ENCODE measurements around the gene DUSP9. TPM values are rescaled to one million over a fixed set of nuclear protein-coding genes. Genes with fewer than 3 reads are reported as not detected.

DUSP9 gene
- total and polyA plus RNA-seq, 3 donors from 2014 or later, result 2.5 to 10.2 (median 6.2) TPM

DNA sequence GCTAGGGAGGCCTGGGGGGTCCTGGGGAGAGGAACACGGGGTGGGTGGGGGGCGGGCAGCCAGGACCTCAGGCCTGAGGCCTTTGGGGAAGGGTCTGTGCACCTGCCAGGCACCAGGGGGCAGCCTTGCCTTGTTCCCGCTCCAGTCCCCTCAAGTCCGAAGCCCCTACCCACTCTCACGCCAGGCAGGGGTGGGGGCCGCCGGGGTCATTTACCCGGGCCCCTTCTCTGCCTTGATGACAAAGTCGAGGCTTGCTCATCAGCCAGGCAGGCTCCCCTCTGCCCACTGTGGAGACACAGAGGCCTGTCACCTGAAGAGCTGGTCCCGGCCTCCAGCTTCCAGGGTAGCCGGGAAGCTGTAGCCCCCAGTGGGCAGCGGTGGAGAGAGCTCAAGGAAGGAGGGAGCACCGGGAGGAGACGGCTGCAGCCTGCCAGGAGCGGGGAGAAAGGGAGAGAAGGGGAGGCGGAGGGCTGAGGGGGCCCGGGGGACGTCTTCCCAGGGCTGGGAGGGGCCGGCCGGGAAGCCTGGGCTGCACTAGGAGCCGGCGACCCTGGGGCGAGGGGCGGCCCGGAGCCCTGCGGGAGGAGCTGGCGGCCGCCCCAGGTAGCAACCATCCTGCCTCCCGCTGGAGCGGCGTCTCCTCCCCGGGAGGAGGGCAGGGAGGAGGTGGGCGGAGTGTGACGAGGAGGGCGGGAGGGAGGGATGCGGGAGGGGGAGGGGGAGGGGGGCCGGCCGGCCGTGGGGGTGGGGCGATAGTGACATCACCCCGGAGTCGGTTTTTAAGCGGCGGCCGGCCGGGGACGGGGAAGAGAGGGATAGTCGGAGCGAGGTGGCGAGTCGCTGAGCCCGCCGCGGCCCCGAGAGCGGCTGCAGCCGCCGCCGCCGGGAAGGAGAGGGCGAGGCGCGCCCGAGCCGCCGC, 40.4 kb downstream of the DUSP9 start, which contains the start of gene SLC6A8:
Gene SLC6A8 (plus strand): TSS at position 806 of the 919 bp plus-strand sequence. CDS start 649 bp downstream, outside the sequence.
- no peak for TF ChIP-seq POLR2A (IDR thresholded peaks at IDR 0.05)
- TF ChIP-seq, protein P1, sequence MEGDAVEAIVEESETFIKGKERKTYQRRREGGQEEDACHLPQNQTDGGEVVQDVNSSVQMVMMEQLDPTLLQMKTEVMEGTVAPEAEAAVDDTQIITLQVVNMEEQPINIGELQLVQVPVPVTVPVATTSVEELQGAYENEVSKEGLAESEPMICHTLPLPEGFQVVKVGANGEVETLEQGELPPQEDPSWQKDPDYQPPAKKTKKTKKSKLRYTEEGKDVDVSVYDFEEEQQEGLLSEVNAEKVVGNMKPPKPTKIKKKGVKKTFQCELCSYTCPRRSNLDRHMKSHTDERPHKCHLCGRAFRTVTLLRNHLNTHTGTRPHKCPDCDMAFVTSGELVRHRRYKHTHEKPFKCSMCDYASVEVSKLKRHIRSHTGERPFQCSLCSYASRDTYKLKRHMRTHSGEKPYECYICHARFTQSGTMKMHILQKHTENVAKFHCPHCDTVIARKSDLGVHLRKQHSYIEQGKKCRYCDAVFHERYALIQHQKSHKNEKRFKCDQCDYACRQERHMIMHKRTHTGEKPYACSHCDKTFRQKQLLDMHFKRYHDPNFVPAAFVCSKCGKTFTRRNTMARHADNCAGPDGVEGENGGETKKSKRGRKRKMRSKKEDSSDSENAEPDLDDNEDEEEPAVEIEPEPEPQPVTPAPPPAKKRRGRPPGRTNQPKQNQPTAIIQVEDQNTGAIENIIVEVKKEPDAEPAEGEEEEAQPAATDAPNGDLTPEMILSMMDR (IDR thresholded peaks at IDR 0.05), result no peak
- peak within 1 kb of the TSS; percentile 40 to 54 for H3K4me3 ChIP-seq
- H3K4me1 ChIP-seq, result no peaks in the 10 kb centered on the region
- H3K27me3 ChIP-seq, result no peaks in the 10 kb centered on the region
- WGBS, 2 donors, result 7% methylated on average over 19 of the region's 66 CpGs; no CpG with 5 or more reads in 1 of the 2 donors
- peak; percentile 73 for DNase-seq
- no peaks in the 10 kb centered on the region for H3K36me3 ChIP-seq (ENCODE audit: low read depth, missing control alignments)
- H3K27ac ChIP-seq, result peak within 1 kb of the TSS; percentile 56 to 68
- H3K9me3 ChIP-seq, result no peaks in the 10 kb centered on the region
- intact Hi-C loops (cut with DNase I; ENCODE audit: low total_unique reads), result no loop called here

- TF ChIP-seq, protein P1 (IDR thresholded peaks at IDR 0.05), result no peak
- TF ChIP-seq POLR2A (IDR thresholded peaks at IDR 0.05), result no peak
- no CpG with 5 or more reads among the region's 69 CpGs for WGBS, 2 donors
- intact Hi-C loops (cut with DNase I; ENCODE audit: low total_unique reads), result no loop called here
- Histone ChIP-seq H3K27me3 (no peaks in the 10 kb centered on the region), H3K36me3 (ENCODE audit: low read depth, missing control alignments) (no peaks in the 10 kb centered on the region), H3K4me3 (no peak overlapping the region), H3K9me3 (no peaks in the 10 kb centered on the region), H3K4me1 (no peaks in the 10 kb centered on the region), H3K27ac (no peak overlapping the region)
- DNase-seq, result no peak
Measured at GRCh38 chrX:153688071-153688470, 41.1 kb downstream of the DUSP9 start.

- TF ChIP-seq, protein P1 (IDR thresholded peaks at IDR 0.05), result no peak
- no peak for TF ChIP-seq POLR2A (IDR thresholded peaks at IDR 0.05)
- no peak overlapping the region for H3K27ac ChIP-seq
Measured at GRCh38 chrX:153688506-153688905, 41.5 kb downstream of the DUSP9 start.

DNA sequence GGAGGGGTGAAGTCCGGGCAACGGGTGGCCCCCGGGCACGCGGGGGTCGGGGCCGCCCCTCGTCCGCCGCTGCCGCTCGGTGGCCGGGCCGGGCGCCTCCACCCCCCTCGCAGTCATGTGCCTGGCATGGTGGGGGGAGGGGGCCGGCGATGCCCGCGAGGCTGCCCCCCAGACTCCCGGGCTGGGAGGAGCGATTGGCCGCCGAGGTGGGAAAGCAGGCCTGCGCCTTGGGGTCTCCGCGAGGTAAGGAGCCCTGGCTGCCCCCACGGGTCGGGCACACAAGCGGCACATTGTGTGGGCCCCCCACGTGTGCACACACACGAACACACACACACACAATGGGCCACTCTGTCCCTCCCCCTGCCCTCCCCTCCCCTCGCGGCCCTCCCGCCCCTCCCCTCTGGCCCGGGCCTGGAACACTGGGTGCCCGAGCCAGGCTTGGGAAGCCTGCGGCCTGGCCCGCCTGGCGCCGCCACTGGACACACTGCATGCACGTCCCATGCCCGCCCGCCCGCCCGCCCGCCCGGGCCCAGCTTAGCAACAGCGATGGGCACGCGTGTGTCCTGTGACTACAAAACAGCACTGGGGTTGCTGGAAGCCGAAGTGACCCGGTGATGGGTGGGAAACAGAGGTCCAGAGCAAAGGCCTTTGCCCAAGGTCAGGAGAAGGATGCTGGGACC, 42.0 kb downstream of the DUSP9 start:
- intact Hi-C loops (cut with DNase I; ENCODE audit: low total_unique reads), result no loop called here

More at GRCh38 chrX:153688506-153688905, 41.5 kb downstream of the DUSP9 start:
- no peak for DNase-seq
- intact Hi-C loops (cut with DNase I; ENCODE audit: low total_unique reads), result no loop called here
- Histone ChIP-seq H3K9me3 (no peaks in the 10 kb centered on the region), H3K36me3 (ENCODE audit: low read depth, missing control alignments) (no peaks in the 10 kb centered on the region), H3K4me3 (peak overlapping the region; percentile 40 to 54), H3K4me1 (no peaks in the 10 kb centered on the region), H3K27me3 (no peaks in the 10 kb centered on the region)
- WGBS, 2 donors, result no CpG with 5 or more reads among the region's 57 CpGs

More for the DNA sequence above, 42.0 kb downstream of the DUSP9 start:
- no peak for TF ChIP-seq POLR2A (IDR thresholded peaks at IDR 0.05)
- TF ChIP-seq, protein P1 (IDR thresholded peaks at IDR 0.05), result no peak
- H3K27ac ChIP-seq, result no peak overlapping the region
- no peaks in the 10 kb centered on the region for H3K9me3 ChIP-seq
- 3% methylated on average over 13 of the region's 53 CpGs; no CpG with 5 or more reads in 1 of the 2 donors for WGBS, 2 donors
- H3K27me3 ChIP-seq, result no peaks in the 10 kb centered on the region
- H3K4me3 ChIP-seq, result peak overlapping the region; percentile 40 to 54
- no peaks in the 10 kb centered on the region for H3K36me3 ChIP-seq (ENCODE audit: low read depth, missing control alignments)
- no peaks in the 10 kb centered on the region for H3K4me1 ChIP-seq
- no peak for DNase-seq

Measured in testis (tissue), 3 donors.